HG03045 (cell line): ENCODE data around the gene NCK2.

Experiments
- ATAC-seq: cut with Tn5 transposase; IDR thresholded peaks from one replicate; pipeline ENCODE4 v1.9.1; 2021; ENCODE audit warnings: mild to moderate bottlenecking, moderate library complexity; ENCODE audit not compliant: unreplicated experiment

The NCK2 gene

GRCh38 chr2:105841551-105841950 is 96.8 kb downstream of the NCK2 start:
- ATAC-seq, result no peak

- no peak for ATAC-seq
These were observed 97.8 kb downstream of the NCK2 start for GRCh38 chr2:105842555-105842954.

DNA sequence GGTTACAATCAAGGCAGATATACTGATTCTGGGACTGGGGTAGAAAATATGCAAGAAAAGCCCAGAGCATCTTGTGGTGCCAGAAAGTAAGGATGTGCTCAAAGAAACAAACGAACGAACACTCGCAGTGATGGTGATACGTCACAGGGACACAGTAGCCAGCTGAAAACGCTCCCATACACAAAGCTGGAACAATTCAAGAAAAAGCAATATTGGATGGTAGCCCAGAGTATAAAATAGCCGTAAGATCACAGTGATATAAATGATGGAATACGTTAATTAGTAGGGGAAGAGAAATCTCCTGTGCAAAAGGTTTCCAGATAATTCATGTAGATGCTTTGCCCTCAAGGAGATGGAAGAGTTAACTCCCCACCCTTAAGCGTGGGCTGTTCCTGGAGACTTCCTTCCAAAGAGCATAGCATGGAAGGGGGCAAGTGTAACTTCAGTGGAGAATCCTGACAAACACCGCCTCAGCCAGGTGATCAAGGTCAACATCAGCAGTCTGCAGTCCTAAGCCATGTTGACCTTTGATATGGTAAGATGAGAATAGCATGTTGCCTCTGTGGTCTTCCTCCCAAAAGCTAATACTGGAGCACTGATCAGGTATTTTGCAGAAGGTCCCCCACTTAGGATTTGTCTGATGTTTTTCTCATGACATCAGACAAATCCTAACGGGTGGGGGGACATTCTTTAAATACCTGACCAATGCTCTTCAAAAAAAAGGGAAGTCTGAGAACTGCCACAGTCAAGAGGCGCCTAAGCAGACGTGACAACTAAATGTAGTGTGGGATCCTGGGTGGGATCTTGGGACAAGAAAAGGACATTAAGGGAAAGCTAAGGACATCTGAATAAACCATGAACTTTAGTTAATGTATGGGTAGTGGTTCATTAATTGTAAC is 99.0 kb downstream of the NCK2 start:
- no peak for ATAC-seq

DNA sequence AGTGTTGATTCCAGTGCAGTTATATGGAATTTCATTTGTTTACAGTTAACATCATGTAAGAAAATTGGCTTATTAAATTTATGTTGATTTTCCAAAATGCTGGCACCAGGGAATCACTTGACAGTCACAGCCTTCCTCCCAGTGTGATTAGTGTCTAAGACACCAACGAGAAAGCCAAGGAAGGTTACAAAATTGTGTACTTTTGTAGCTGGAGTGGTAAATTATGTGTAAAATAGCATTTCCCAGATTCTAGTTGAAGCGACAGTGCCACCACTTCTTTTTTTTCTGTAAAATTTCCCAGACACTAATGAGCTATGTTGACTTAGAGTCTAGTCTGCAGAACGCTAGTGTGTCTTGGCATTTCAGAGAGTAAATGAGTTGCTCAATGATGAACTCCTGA is 101.3 kb downstream of the NCK2 start:
- ATAC-seq, result no peak

- ATAC-seq, result no peak
These were observed 102.3 kb downstream of the NCK2 start for GRCh38 chr2:105847056-105847455.

DNA sequence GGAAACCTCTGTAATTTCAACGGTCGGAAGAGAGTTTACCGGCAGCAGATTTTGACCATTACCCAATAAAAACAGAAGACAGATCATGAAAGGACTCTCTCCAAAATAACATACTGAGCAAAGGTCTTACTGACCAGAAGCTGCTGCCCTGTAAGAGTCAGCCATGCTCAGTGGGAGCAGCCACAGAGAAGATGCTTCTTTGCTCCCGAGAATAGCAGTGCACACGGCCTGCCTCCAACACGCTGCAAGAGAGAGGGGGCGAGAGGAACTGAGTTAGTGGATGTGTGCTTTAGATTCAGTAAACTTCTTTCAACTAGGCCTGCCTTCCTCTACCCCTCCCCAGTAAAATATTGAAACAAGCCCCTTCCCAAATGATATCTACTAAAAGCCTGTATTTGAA is 103.7 kb downstream of the NCK2 start:
- no peak for ATAC-seq

- ATAC-seq, result no peak
These were observed 104.9 kb downstream of the NCK2 start for GRCh38 chr2:105849431-105850179.

DNA sequence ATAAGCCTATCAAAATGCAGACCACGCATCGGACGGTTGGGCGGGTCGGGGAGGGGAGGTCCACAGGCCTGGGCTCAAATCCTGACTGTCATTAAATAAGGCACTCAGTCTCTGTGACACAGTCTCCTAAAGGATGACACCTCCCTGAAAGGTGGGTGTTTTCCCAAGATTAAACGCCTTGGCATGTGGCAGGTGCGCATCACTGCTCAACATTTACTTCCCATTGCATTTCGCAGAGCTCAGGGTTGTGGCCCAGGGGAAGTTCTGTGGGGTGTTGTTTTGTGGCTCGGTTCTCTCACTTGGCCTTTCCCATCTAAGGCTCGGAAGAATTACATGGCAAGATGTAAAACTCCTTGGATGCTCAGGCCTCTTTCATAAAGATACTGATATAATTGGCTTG is 107.4 kb downstream of the NCK2 start:
- no peak for ATAC-seq

DNA sequence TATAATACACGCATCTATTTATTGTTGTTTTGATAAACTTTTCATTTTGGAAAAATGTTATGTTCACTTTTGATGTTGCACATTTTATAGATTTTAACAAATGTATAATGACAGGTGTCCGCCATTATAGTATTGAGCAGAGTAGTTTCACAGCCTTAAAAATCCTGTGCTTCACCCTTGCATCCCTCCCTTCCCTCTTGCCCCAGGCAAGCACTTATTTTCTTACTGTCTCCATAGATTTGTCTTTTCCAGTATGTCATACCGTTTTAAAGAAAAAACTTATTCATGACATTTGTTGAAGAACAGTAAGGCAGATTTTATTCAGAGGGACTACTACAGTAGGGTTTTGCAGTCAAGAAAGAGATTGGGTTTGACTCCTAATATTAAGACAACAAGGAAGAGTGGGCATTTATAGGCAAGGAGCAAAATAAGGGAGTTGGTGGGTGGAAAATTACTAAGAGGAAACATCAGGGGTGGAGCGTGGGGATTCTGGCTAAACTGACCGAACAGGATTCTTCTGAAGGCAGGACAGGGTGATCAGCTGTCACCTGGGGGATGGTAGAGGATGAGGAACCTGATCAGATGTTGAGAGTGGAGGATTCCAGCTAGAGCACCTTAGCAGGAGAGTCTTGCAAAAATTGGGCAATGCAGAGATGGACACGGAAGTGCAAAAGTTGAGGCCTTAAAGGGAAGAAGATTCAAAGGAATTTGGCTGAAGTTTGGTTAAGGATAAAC is 108.8 kb downstream of the NCK2 start:
- no peak for ATAC-seq

DNA sequence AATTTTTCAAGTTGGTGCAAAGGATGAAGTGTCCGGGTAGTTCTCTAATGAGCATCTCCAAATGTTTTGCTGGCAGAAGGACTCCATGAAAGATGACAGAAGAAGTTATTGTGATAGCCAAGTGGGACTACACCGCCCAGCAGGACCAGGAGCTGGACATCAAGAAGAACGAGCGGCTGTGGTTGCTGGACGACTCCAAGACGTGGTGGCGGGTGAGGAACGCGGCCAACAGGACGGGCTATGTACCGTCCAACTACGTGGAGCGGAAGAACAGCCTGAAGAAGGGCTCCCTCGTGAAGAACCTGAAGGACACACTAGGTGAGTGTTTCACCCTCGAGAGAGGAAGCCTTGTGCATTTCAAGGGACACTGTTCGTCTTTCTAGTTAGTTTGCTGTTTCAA is 110.3 kb downstream of the NCK2 start:
- ATAC-seq, result no peak

GRCh38 chr2:105856581-105856980 is 111.9 kb downstream of the NCK2 start:
- no peak for ATAC-seq

DNA sequence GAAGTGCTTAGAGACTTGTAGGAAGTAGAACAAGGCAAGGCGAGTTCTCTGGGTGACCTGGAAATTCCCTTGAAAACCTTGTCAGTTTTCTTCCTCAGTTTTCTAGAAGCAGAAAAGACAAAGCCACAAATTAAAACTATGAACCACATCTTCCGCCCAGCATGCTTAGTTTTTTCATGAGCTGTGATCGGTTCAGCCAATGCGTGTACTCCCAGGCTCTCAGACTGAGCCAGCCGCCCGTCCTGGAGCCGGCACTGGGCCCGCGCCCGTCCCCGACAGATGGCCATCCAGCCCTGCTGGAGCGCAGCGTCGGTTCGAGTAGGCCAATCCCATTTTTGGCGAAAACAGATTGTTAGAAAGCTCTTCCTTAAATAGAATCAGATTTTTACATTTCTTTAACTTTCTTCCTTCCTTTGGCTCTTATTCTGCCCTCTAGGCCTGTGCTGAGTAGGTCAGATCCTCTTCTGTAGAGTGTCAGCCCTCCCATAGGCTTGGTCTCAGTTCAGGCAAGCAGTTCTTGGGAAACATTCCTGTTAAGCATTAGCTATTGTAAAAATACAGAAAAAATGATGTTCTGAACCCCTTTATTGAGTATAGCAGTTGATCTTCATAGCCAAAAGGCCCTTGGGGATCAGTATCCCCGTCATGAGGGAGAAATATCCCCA is 112.5 kb downstream of the NCK2 start:
- ATAC-seq, result no peak

GRCh38 chr2:105858868-105859693 is 114.4 kb downstream of the NCK2 start:
- ATAC-seq, result peak; percentile 54

- no peak for ATAC-seq
These were observed 114.9 kb downstream of the NCK2 start for GRCh38 chr2:105859694-105859951.

DNA sequence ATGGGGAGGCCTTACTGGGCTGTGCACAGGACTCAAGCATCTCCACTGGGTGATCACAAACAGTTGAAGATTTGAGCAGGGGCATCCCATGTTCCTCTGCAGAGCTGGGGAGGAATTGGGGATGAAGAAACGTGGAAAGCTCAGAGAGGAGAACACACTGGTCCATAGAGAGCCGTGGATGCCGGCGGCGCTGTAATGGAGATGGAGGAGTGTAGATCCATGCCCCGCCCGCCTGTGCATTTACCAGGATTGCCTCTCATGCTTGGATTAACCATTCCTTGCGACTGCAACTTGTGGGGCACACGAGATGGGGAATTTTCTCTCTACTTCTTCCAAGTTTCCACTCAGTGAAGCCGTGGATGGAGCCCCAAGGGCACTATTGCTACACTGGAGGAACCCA is 115.9 kb downstream of the NCK2 start:
- no peak for ATAC-seq

DNA sequence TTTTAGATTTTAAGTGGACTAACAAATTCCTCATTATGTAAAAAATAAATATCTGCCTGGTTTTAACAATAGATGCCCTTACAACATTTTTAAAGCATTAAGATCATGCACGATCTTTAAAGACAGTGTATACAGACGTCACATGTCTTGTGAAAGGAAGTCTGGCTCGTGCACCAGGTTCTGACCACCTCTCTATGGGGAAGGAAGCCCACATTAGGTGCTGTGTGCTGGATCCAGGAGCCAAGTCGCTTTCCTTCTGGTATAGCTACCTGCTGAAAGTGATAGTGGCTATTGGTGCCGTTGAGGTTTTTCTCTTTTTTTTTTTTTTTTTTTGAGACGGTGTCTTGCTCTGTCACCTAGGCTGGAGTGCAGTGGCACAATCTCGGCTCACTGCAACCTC is 116.5 kb downstream of the NCK2 start:
- ATAC-seq, result no peak

DNA sequence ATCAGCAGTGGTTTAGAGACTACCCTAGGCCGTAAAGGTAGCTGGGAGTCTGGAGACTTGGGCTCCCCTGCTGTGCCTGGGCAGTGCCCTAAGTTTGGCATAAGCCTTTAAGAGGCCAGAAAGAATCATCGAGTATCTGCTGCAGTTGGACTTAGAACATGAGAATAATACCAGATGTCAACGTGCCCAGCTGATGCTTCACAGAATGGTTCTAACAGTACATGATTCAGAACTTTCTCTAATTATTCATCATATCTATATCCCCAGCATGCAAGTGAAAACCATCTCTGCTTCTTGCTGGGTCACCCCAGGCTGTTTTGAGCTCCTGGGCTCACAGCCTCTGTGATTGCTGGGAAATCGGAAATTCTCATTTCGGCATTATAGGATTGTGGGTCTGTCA is 118.1 kb downstream of the NCK2 start:
- ATAC-seq, result no peak

- no peak for ATAC-seq
These were observed 119.5 kb downstream of the NCK2 start for GRCh38 chr2:105864262-105864661.

DNA sequence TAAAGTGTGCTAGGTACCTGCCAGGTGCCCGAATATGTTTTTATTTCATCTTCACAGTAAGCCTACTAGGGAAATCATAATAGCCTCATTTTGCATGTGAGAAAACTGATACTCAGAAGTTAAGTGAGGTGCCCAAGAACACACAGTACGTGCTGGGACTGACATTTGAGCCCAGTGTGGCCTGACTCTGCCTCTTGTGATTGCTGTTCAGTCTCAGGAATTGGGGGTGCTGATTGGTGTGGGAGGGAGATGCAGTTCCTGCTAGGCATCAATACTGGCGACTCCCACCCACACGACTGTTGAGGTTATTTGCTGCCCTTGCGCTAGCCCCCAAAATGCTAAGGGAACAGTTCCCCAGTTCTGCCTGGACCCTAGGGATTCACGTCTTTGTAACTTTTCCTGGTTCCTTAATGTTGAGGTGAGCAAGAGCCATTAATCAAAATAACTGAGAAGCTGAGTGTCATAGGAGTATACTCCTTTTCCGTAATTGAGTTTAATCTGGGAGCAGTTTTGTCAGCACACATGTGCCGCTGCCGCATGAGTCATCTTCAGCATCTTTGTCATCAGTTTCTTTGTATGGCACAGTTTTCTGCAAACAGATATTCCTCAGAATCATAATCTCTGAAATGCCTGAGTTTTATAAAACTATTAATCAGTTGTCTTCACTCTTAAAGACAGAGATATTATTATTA is 120.7 kb downstream of the NCK2 start:
- ATAC-seq, result no peak
